Pancreas (tissue), 10 donors: ENCODE measurements around the gene SFN. TPM values are rescaled to one million over a fixed set of nuclear protein-coding genes. Genes with fewer than 3 reads are reported as not detected.
A peak's percentile ranks its signal among the peaks of the same experiment; 100 is the strongest.

Experiments used
- ATAC-seq, 4 donors: fragments of 200-7000 bp; cut with Tn5 transposase; one replicate each; pipeline versions ENCODE4 v1.8.0 to v1.9.1; 2020; ENCODE audit warnings: mild to moderate bottlenecking in 4 of 4, moderate library complexity in 4 of 4
- DNase-seq, 6 donors: peaks; one replicate each; pipeline ENCODE4 v3.0.0-alpha.2; 2020
- FAIRE-seq: peaks from 2 replicates; lab custom pipeline; 2012; peaks lifted over from hg19 to GRCh38; lab: Jason Lieb, UNC
- H3K27ac ChIP-seq, 4 donors: fragments of 200-600 bp; sonication (generic); 1 replicate in 3 of 4; 2 replicates in 1 of 4; pipeline versions ENCODE4 v1.5.0 to v1.8.0; 2020
- H3K27me3 ChIP-seq, 4 donors: fragments of 200-600 bp; one replicate each; pipeline ENCODE4 v1.8.0; 2021
- H3K36me3 ChIP-seq, 3 donors: fragments of 200-600 bp; sonication (generic) in 1 of 3; one replicate each; pipeline versions ENCODE4 v1.5.0 to v1.8.0; 2020 to 2021
- H3K4me1 ChIP-seq, 3 donors: fragments of 200-600 bp; one replicate each; pipeline ENCODE4 v1.8.0; 2021
- H3K4me3 ChIP-seq, 4 donors: fragments of 200-600 bp; sonication (generic) in 2 of 4; one replicate each; pipeline versions ENCODE4 v1.5.0 to v1.8.0; 2020 to 2021
- H3K9me3 ChIP-seq, 4 donors: fragments of 200-600 bp; one replicate each; pipeline ENCODE4 v1.8.0; 2021
- CTCF ChIP-seq, 4 donors: fragments of 200-600 bp; sonication (generic) in 3 of 4; IDR thresholded peaks; one replicate each; pipeline versions ENCODE4 v1.5.0 to v1.8.0; 2021; ENCODE audit warnings: antibody characterized with exemption in 4 of 4
- WGBS, 2 donors: extraction: QIAGEN DNeasy Blood & Tissue Kit; methylation state at CpG; one replicate each; pipeline ENCODE4 v1.1.7; 2013; 5-methylcytosine and 5-hydroxymethylcytosine counted together
- intact Hi-C, 3 donors: fragments of 100-400 bp; cut with DNase I; formaldehyde crosslinking; loops; one replicate each; pipeline versions ENCODE4 v1.11.1 to v1.14.2; 2022
- polyA plus RNA-seq, 2 donors: library from polyadenylated mRNA; stranded (reverse); fragments of 200-250 nt; gene quantifications; one replicate each; pipeline ENCODE4 v1.2.3, GENCODE V29; 2013
- total RNA-seq, 6 donors: library from RNA; stranded (reverse); fragmentation: NEBNext Ultra II Directional in 4 of 6; extraction: Animal tissue kit (Norgen Biotek cat#: 25700) in 4 of 6; gene quantifications; one replicate each; pipeline versions ENCODE4 v1.2.1 to v1.2.4, GENCODE V29; 2021 to 2023
- donor health status: healthy with polysubstance abuse.
- donor health status: DM: no; HTN: no; CAD: no; lungs with moderate emphysema.
- donor health status: DM: no; HTN: no; CAD: no.
- donor health status: control.
- donor health status: control.
- donor health status: Bipolar disorder and iron deficiency.
- donor health status: DM: yes; HTN: yes; CAD: no.
- donor health status: DM: no; HTN: no; CAD: no.
- donor health status: DM: no; HTN: no; CAD: no.
- donor health status: DM: yes; HTN: yes; CAD: no.

The SFN gene
- total and polyA plus RNA-seq, 8 donors, result 0.28 to 1.8 (median 0.77) TPM; not detected in 1

DNA sequence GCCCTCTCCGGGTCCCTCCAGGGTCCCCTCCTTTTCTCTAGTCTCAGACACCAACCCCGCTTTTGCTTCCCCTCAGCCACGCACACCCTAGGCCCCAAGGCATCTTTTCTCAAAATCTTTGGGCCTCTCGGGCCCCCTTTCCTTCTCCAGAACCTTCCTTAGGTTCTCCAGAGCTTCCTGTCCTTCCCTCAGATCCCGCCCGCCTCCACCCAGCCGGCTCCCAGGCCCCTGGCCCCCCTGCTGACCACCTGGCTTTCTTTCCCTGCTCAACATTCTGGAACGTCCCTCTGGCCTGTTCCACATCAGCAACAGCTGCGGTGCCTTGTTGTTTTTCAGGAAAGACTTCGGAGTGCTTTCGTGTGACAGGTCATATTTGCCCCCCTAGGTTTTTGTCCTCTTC is 35.3 kb upstream of the SFN start:
- Histone ChIP-seq H3K4me1 (peaks cover 0 to 12% (median 5%) of the 10 kb centered on the region in 3 donors), H3K4me3 (peak overlapping the region in 3 of 4 donors; percentile 39 to 70 (median 69)), H3K27ac (no peak overlapping the region), H3K36me3 (peaks cover 0 to 2% (median 0%) of the 10 kb centered on the region in 3 donors), H3K27me3 (no peaks in the 10 kb centered on the region), H3K9me3 (no peaks in the 10 kb centered on the region)
- intact Hi-C loops, result no loop called here
- no peak for FAIRE-seq
- no peak for TF ChIP-seq CTCF (IDR thresholded peaks at IDR 0.05)
- peak in 1 of 4 donors; percentile 5 for ATAC-seq
- 28 to 35% methylated on average over 11 of the region's 11 CpGs for WGBS, 2 donors
- no peak for DNase-seq

GRCh38 chr1:26828411-26828991 is 34.4 kb upstream of the SFN start:
- H3K9me3 ChIP-seq, result no peaks in the 10 kb centered on the region
- peak in 1 of 4 donors; percentile 40 for ATAC-seq
- no peak overlapping the region for H3K27ac ChIP-seq
- peaks cover 0 to 12% (median 5%) of the 10 kb centered on the region in 3 donors for H3K4me1 ChIP-seq
- 57 to 62% methylated on average over 4 of the region's 4 CpGs for WGBS, 2 donors
- FAIRE-seq, result no peak
- peaks cover 0 to 10% (median 0%) of the 10 kb centered on the region in 3 donors for H3K36me3 ChIP-seq
- no peak overlapping the region for H3K4me3 ChIP-seq
- no peaks in the 10 kb centered on the region for H3K27me3 ChIP-seq
- DNase-seq, result no peak
- no peak for TF ChIP-seq CTCF (IDR thresholded peaks at IDR 0.05)
- intact Hi-C loops, result no loop called here

GRCh38 chr1:26829184-26829911 is 33.6 kb upstream of the SFN start:
- TF ChIP-seq CTCF (IDR thresholded peaks at IDR 0.05), result no peak
- no peaks in the 10 kb centered on the region for H3K27me3 ChIP-seq
- no peak overlapping the region for H3K4me3 ChIP-seq
- peaks cover 0 to 18% (median 0%) of the 10 kb centered on the region in 3 donors for H3K36me3 ChIP-seq
- intact Hi-C loops, result no loop called here
- no peaks in the 10 kb centered on the region for H3K9me3 ChIP-seq
- FAIRE-seq (no peak), ATAC-seq (no peak), DNase-seq (no peak)
- H3K27ac ChIP-seq, result no peak overlapping the region
- WGBS, 2 donors, result 82 to 83% methylated on average over 6 of the region's 6 CpGs
- H3K4me1 ChIP-seq, result peaks cover 0 to 12% (median 5%) of the 10 kb centered on the region in 3 donors

- no peaks in the 10 kb centered on the region for H3K27me3 ChIP-seq
- intact Hi-C loops, result no loop called here
- H3K9me3 ChIP-seq, result no peaks in the 10 kb centered on the region
- FAIRE-seq (no peak), DNase-seq (no peak), ATAC-seq (no peak)
- peaks cover 0 to 12% (median 0%) of the 10 kb centered on the region in 3 donors for H3K4me1 ChIP-seq
- H3K4me3 ChIP-seq, result no peak overlapping the region
- H3K27ac ChIP-seq, result no peak overlapping the region
- no peak for TF ChIP-seq CTCF (IDR thresholded peaks at IDR 0.05)
- peaks cover 0 to 21% (median 0%) of the 10 kb centered on the region in 3 donors for H3K36me3 ChIP-seq
- 94 to 97% methylated on average over 3 of the region's 3 CpGs for WGBS, 2 donors
Observed at GRCh38 chr1:26831059-26831458, 31.9 kb upstream of the SFN start.
